Mesodermal cell (in vitro differentiated cells): Measurements from ENCODE around the gene MELTF.

Experiments used
- H3K27ac ChIP-seq: 2 replicates; pipeline ENCODE4 v1.7.0; 2013; ENCODE audit warnings: mild to moderate bottlenecking, low read depth, low read length, moderate library complexity; ENCODE audit not compliant: severe bottlenecking
- H3K36me3 ChIP-seq: 2 replicates; pipeline ENCODE4 v1.7.1; 2013; ENCODE audit warnings: mild to moderate bottlenecking, low read length, moderate library complexity; ENCODE audit not compliant: control insufficient read depth, insufficient read depth
- H3K4me1 ChIP-seq: one replicate; pipeline ENCODE4 v1.7.1; 2013; ENCODE audit warnings: mild to moderate bottlenecking, low read length; ENCODE audit not compliant: insufficient read depth, control insufficient read depth, poor library complexity, severe bottlenecking
- H3K4me3 ChIP-seq: 2 replicates; pipeline ENCODE4 v1.7.0; 2013; ENCODE audit warnings: low read length, control low read depth, mild to moderate bottlenecking; ENCODE audit not compliant: insufficient read depth, poor library complexity, severe bottlenecking; ENCODE audit errors: extremely low read depth
- H3K9me3 ChIP-seq: 2 replicates; pipeline ENCODE4 v1.7.1; 2013; ENCODE audit warnings: mild to moderate bottlenecking, low read length, moderate library complexity; ENCODE audit not compliant: control insufficient read depth
- WGBS, 2 experiments: methylation state at CpG; one replicate each; pipeline ENCODE4 v1.1.5; 2013; ENCODE audit warnings: missing lambda C conversion rate in 2 of 2; ENCODE audit not compliant: insufficient coverage in 2 of 2; 5-methylcytosine and 5-hydroxymethylcytosine counted together

MELTF gene

GRCh38 chr3:197019535-197019934 lies 10.1 kb downstream of the MELTF start:
- Histone ChIP-seq H3K36me3 (no peaks in the 10 kb centered on the region), H3K27ac (no peak overlapping the region), H3K4me3 (no peak overlapping the region), H3K4me1 (peaks cover 11% of the 10 kb centered on the region), H3K9me3 (no peaks in the 10 kb centered on the region)
- WGBS, 2 experiments: 92 to 93% methylated on average over 11 to 12 of the region's 13 CpGs

- Histone ChIP-seq H3K27ac (no peak overlapping the region), H3K9me3 (no peaks in the 10 kb centered on the region), H3K36me3 (no peaks in the 10 kb centered on the region), H3K4me3 (no peak overlapping the region), H3K4me1 (peaks cover 11% of the 10 kb centered on the region)
- 81 to 84% methylated on average over 4 to 6 of the region's 6 CpGs for WGBS, 2 experiments
These were observed 10.6 kb downstream of the MELTF start for GRCh38 chr3:197019021-197019420.

- Histone ChIP-seq H3K4me1 (peaks cover 3% of the 10 kb centered on the region), H3K9me3 (no peaks in the 10 kb centered on the region), H3K4me3 (no peak overlapping the region), H3K36me3 (no peaks in the 10 kb centered on the region), H3K27ac (no peak overlapping the region)
- WGBS, 2 experiments: 95 to 98% methylated on average over 15 to 18 of the region's 18 CpGs
These were observed 12.6 kb downstream of the MELTF start for GRCh38 chr3:197017003-197017402.

GRCh38 chr3:197015790-197016736 lies 13.6 kb downstream of the MELTF start:
- WGBS, 2 experiments: 90 to 96% methylated on average over 17 to 24 of the region's 28 CpGs
- H3K27ac ChIP-seq: no peak overlapping the region
- H3K4me3 ChIP-seq: no peak overlapping the region
- H3K36me3 ChIP-seq: no peaks in the 10 kb centered on the region
- peaks cover 3% of the 10 kb centered on the region for H3K4me1 ChIP-seq
- H3K9me3 ChIP-seq: no peaks in the 10 kb centered on the region

GRCh38 chr3:197014942-197015575 lies 14.6 kb downstream of the MELTF start:
- Histone ChIP-seq H3K27ac (no peak overlapping the region), H3K4me1 (peaks cover 3% of the 10 kb centered on the region), H3K9me3 (no peaks in the 10 kb centered on the region), H3K36me3 (no peaks in the 10 kb centered on the region), H3K4me3 (no peak overlapping the region)
- WGBS, 2 experiments: 93 to 97% methylated on average over 13 to 18 of the region's 22 CpGs

- 93 to 100% methylated on average over 3 of the region's 6 CpGs for whole genome bisulfite sequencing, 2 experiments
- Histone ChIP-seq H3K36me3 (no peaks in the 10 kb centered on the region), H3K9me3 (no peaks in the 10 kb centered on the region), H3K27ac (no peak overlapping the region), H3K4me3 (no peak overlapping the region), H3K4me1 (peaks cover 1% of the 10 kb centered on the region)
These were observed 15.6 kb downstream of the MELTF start for GRCh38 chr3:197014024-197014423.

- WGBS, 2 experiments: 89 to 96% methylated on average over 6 of the region's 7 CpGs
- Histone ChIP-seq H3K4me1 (no peaks in the 10 kb centered on the region), H3K36me3 (no peaks in the 10 kb centered on the region), H3K27ac (no peak overlapping the region), H3K9me3 (no peaks in the 10 kb centered on the region), H3K4me3 (no peak overlapping the region)
These were observed 17.1 kb downstream of the MELTF start for GRCh38 chr3:197012540-197012883.

- Histone ChIP-seq H3K4me3 (no peak overlapping the region), H3K36me3 (no peaks in the 10 kb centered on the region), H3K27ac (no peak overlapping the region), H3K4me1 (no peaks in the 10 kb centered on the region), H3K9me3 (no peaks in the 10 kb centered on the region)
- 87 to 90% methylated on average over 19 to 24 of the region's 25 CpGs for WGBS, 2 experiments
These were observed 17.7 kb downstream of the MELTF start for GRCh38 chr3:197011780-197012539.

GRCh38 chr3:197010556-197011351 lies 18.9 kb downstream of the MELTF start:
- H3K9me3 ChIP-seq: no peaks in the 10 kb centered on the region
- no peaks in the 10 kb centered on the region for H3K36me3 ChIP-seq
- WGBS, 2 experiments: 93 to 95% methylated on average over 25 to 29 of the region's 30 CpGs
- H3K4me1 ChIP-seq: no peaks in the 10 kb centered on the region
- H3K4me3 ChIP-seq: no peak overlapping the region
- H3K27ac ChIP-seq: no peak overlapping the region

- H3K27ac ChIP-seq: no peak overlapping the region
- no peak overlapping the region for H3K4me3 ChIP-seq
- 95 to 96% methylated on average over 18 of the region's 20 CpGs for WGBS, 2 experiments
- no peaks in the 10 kb centered on the region for H3K36me3 ChIP-seq
- no peaks in the 10 kb centered on the region for H3K9me3 ChIP-seq
- H3K4me1 ChIP-seq: no peaks in the 10 kb centered on the region
These were observed 20.0 kb downstream of the MELTF start for GRCh38 chr3:197009532-197010019.
